ENCODE data around the gene SOS1. TPM values are rescaled to one million over a fixed set of nuclear protein-coding genes. Genes with fewer than 3 reads are reported as not detected.

The SOS1 gene
- total RNA-seq, 4 donors from 2014 or later = 67.2 to 72.4 (median 71.0) TPM

GRCh38 chr2:39094717-39095363 lies 26.0 kb downstream of the SOS1 start:
- TF ChIP-seq CTCF (IDR thresholded peaks at IDR 0.05; ENCODE audit: low read depth) = no peak

GRCh38 chr2:39093218-39093898 lies 27.5 kb downstream of the SOS1 start:
- no peak for TF ChIP-seq CTCF (IDR thresholded peaks at IDR 0.05; ENCODE audit: low read depth)

- TF ChIP-seq CTCF (IDR thresholded peaks at IDR 0.05; ENCODE audit: low read depth) = no peak
Measured at GRCh38 chr2:39091543-39091942, 29.3 kb downstream of the SOS1 start.

GRCh38 chr2:39091063-39091462 lies 29.8 kb downstream of the SOS1 start:
- no peak for TF ChIP-seq CTCF (IDR thresholded peaks at IDR 0.05; ENCODE audit: low read depth)

- TF ChIP-seq CTCF (IDR thresholded peaks at IDR 0.05; ENCODE audit: low read depth) = no peak
Measured at GRCh38 chr2:39080152-39080551, 40.7 kb downstream of the SOS1 start.

GRCh38 chr2:39069890-39070465 lies 50.9 kb downstream of the SOS1 start:
- TF ChIP-seq CTCF (IDR thresholded peaks at IDR 0.05; ENCODE audit: low read depth) = no peak

- no peak for TF ChIP-seq CTCF (IDR thresholded peaks at IDR 0.05; ENCODE audit: low read depth)
Measured at GRCh38 chr2:39069136-39069515, 51.7 kb downstream of the SOS1 start.

All from subcutaneous adipose tissue (tissue), 4 donors.